IMR-90 (cell line): Measurements from ENCODE around the gene RXRG. TPM values are rescaled to one million over a fixed set of nuclear protein-coding genes. Genes with fewer than 3 reads are reported as not detected.

ENCODE experiments used
- ATAC-seq: fragments of 200-7000 bp; cut with Tn5 transposase; 2 replicates; pipeline ENCODE4 v1.9.1; 2020; ENCODE audit warnings: low read depth, mild to moderate bottlenecking, moderate library complexity
- BruUV-seq: library from RNA; stranded (reverse); fragments of 400-500 nt; replicated peaks from 2 replicates; lab custom pipeline; 2021; lab: Mats Ljungman, UMichigan
- CTCF ChIA-PET: fragments of 300-600 bp; formaldehyde crosslinking; extraction: SDS; loops from one replicate; lab custom pipeline; 2021; ENCODE audit warnings: antibody characterized with exemption; lab: Yijun Ruan, JAX
- POLR2A ChIA-PET: fragments of 300-600 bp; sonication (Branson Sonifier 250); formaldehyde crosslinking; loops from one replicate; lab custom pipeline; 2022; ENCODE audit warnings: antibody characterized with exemption; ENCODE audit not compliant: unreplicated experiment; lab: Charles Lee
- DNase-seq: peaks from one replicate; pipeline ENCODE4 v3.0.0; 2013
- H2AFZ ChIP-seq: replicated peaks from 2 replicates; pipeline ENCODE3; 2013; ENCODE audit warnings: low read length, mild to moderate bottlenecking; ENCODE audit not compliant: poor library complexity
- H2AK5ac ChIP-seq: 2 replicates; pipeline ENCODE4 v1.6.1; 2013; ENCODE audit warnings: low read depth, low read length, inconsistent platforms
- H2AK9ac ChIP-seq: replicated peaks from 2 replicates; pipeline ENCODE3; 2013; ENCODE audit warnings: mild to moderate bottlenecking, low read depth, low read length, moderate library complexity; ENCODE audit not compliant: poor library complexity
- H2BK120ac ChIP-seq: 2 replicates; pipeline ENCODE4 v1.6.1; 2013; ENCODE audit warnings: low read depth, low read length, inconsistent platforms
- H2BK15ac ChIP-seq: 3 replicates; pipeline ENCODE4 v1.6.1; 2013; ENCODE audit warnings: low read depth, low read length, inconsistent platforms
- H2BK20ac ChIP-seq: 2 replicates; pipeline ENCODE4 v1.6.1; 2013; ENCODE audit warnings: low read depth, mild to moderate bottlenecking, inconsistent platforms, low read length, moderate library complexity
- H2BK5ac ChIP-seq: 2 replicates; pipeline ENCODE4 v1.6.1; 2013; ENCODE audit warnings: mild to moderate bottlenecking, low read depth, low read length, inconsistent platforms; ENCODE audit not compliant: poor library complexity, severe bottlenecking
- H3K14ac ChIP-seq: replicated peaks from 2 replicates; pipeline ENCODE4 v1.6.1; 2013; ENCODE audit warnings: low read depth, low read length, inconsistent platforms
- H3K18ac ChIP-seq: 2 replicates; pipeline ENCODE4 v1.6.1; 2013; ENCODE audit warnings: low read depth, low read length, control low read depth
- H3K23ac ChIP-seq: 2 replicates; pipeline ENCODE4 v1.6.1; 2013; ENCODE audit warnings: low read depth, low read length, inconsistent platforms
- H3K27ac ChIP-seq: 2 replicates; pipeline ENCODE4 v1.5.1; 2013; ENCODE audit warnings: mild to moderate bottlenecking, control low read depth, low read length; ENCODE audit not compliant: insufficient read depth
- H3K27me3 ChIP-seq: 2 replicates; pipeline ENCODE4 v1.6.1; 2013; ENCODE audit warnings: low read length; ENCODE audit not compliant: control insufficient read depth, insufficient read depth
- H3K36me3 ChIP-seq: 2 replicates; pipeline ENCODE4 v1.6.1; 2013; ENCODE audit warnings: low read length, mixed read lengths; ENCODE audit not compliant: control insufficient read depth, insufficient read depth
- H3K4ac ChIP-seq: 2 replicates; pipeline ENCODE4 v1.6.1; 2013; ENCODE audit warnings: low read depth, low read length, inconsistent platforms
- H3K4me1 ChIP-seq: 2 replicates; pipeline ENCODE4 v1.6.1; 2013; ENCODE audit warnings: low read length, mixed read lengths; ENCODE audit not compliant: control insufficient read depth, insufficient read depth
- H3K4me2 ChIP-seq: 2 replicates; pipeline ENCODE4 v1.6.1; 2013; ENCODE audit warnings: low read depth, mild to moderate bottlenecking, control low read depth, low read length, moderate library complexity
- H3K4me3 ChIP-seq: 2 replicates; pipeline ENCODE4 v1.5.1; 2013; ENCODE audit warnings: low read depth, mild to moderate bottlenecking, control low read depth, low read length, moderate library complexity; ENCODE audit not compliant: insufficient read depth
- H3K56ac ChIP-seq: 2 replicates; pipeline ENCODE4 v1.6.1; 2013; ENCODE audit warnings: low read length, inconsistent platforms; ENCODE audit not compliant: insufficient read depth; ENCODE audit errors: extremely low read depth
- H3K79me1 ChIP-seq, 2 experiments: 2 replicates each; pipeline ENCODE4 v1.6.1; 2013; ENCODE audit warnings: low read length in 2 of 2, inconsistent platforms in 1 of 2, low read depth in 1 of 2
- H3K9ac ChIP-seq: 2 replicates; pipeline ENCODE4 v1.6.1; 2013; ENCODE audit warnings: low read depth, low read length, control low read depth
- H3K9me1 ChIP-seq: 2 replicates; pipeline ENCODE4 v1.6.1; 2013; ENCODE audit warnings: low read length, inconsistent platforms; ENCODE audit not compliant: insufficient read depth
- H3K9me3 ChIP-seq: 2 replicates; pipeline ENCODE4 v1.6.1; 2013; ENCODE audit warnings: low read length; ENCODE audit not compliant: control insufficient read depth, insufficient read depth
- H4K20me1 ChIP-seq: 2 replicates; pipeline ENCODE4 v1.6.1; 2013; ENCODE audit warnings: low read length, inconsistent platforms; ENCODE audit not compliant: insufficient read depth
- H4K5ac ChIP-seq: 2 replicates; pipeline ENCODE4 v1.6.1; 2013; ENCODE audit warnings: mild to moderate bottlenecking, low read depth, low read length, control low read depth
- H4K8ac ChIP-seq, 2 experiments: 2 replicates each; pipeline ENCODE4 v1.6.1; 2013; ENCODE audit warnings: low read depth in 2 of 2, low read length in 2 of 2, control low read depth in 1 of 2, inconsistent platforms in 1 of 2
- H4K91ac ChIP-seq: 2 replicates; pipeline ENCODE4 v1.6.1; 2013; ENCODE audit warnings: low read depth, low read length, inconsistent platforms; ENCODE audit not compliant: insufficient read depth
- BHLHE40 ChIP-seq: fragments of 150-350 bp; IDR thresholded peaks from 2 replicates; pipeline ENCODE4 v1.6.1; 2016; ENCODE audit warnings: mild to moderate bottlenecking, low read depth, low read length
- CEBPB ChIP-seq: IDR thresholded peaks from 2 replicates; pipeline ENCODE4 v1.6.1; 2012; ENCODE audit warnings: low read depth, low read length, improper control_type of control experiment
- CHD1 ChIP-seq: IDR thresholded peaks from 2 replicates; pipeline ENCODE4 v1.6.1; 2012; ENCODE audit warnings: low read depth, low read length, improper control_type of control experiment
- ELK1 ChIP-seq: fragments of 150-350 bp; IDR thresholded peaks from 2 replicates; pipeline ENCODE4 v1.6.1; 2016; ENCODE audit warnings: low read depth, mild to moderate bottlenecking, low read length, moderate library complexity, borderline replicate concordance
- FOS ChIP-seq: fragments of 150-350 bp; IDR thresholded peaks from 2 replicates; pipeline ENCODE4 v1.6.1; 2016; ENCODE audit warnings: low read depth, low read length
- MAFK ChIP-seq: IDR thresholded peaks from 2 replicates; pipeline ENCODE4 v1.6.1; 2012; ENCODE audit warnings: low read depth, low read length, improper control_type of control experiment
- MAZ ChIP-seq: IDR thresholded peaks from 2 replicates; pipeline ENCODE4 v1.6.1; 2012; ENCODE audit warnings: low read depth, mild to moderate bottlenecking, low read length, improper control_type of control experiment, moderate library complexity, borderline replicate concordance
- MXI1 ChIP-seq: IDR thresholded peaks from 2 replicates; pipeline ENCODE4 v1.6.1; 2012; ENCODE audit warnings: low read depth, mild to moderate bottlenecking, low read length, moderate library complexity, borderline replicate concordance
- NFE2L2 ChIP-seq: fragments of 150-350 bp; IDR thresholded peaks from 2 replicates; pipeline ENCODE4 v1.6.1; 2016; ENCODE audit warnings: low read depth, mild to moderate bottlenecking, low read length
- POLR2A ChIP-seq: IDR thresholded peaks from 2 replicates; pipeline ENCODE4 v1.6.1; 2012; ENCODE audit warnings: mild to moderate bottlenecking, low read depth, low read length
- RAD21 ChIP-seq: IDR thresholded peaks from 2 replicates; pipeline ENCODE4 v1.6.1; 2012; ENCODE audit warnings: low read length, improper control_type of control experiment
- RFX5 ChIP-seq: IDR thresholded peaks from 2 replicates; pipeline ENCODE4 v1.8.0; 2012; ENCODE audit warnings: low read depth, mild to moderate bottlenecking, low read length, moderate library complexity
- SMC3 ChIP-seq: fragments of 150-350 bp; IDR thresholded peaks from 2 replicates; pipeline ENCODE4 v1.6.1; 2016; ENCODE audit warnings: low read depth, mild to moderate bottlenecking, antibody characterized with exemption, low read length, moderate library complexity
- USF2 ChIP-seq: fragments of 150-350 bp; IDR thresholded peaks from 2 replicates; pipeline ENCODE4 v1.6.1; 2017; ENCODE audit warnings: mild to moderate bottlenecking, antibody characterized with exemption, low read length, low read depth
- WGBS, 2 experiments: methylation state at CpG; one replicate each; pipeline versions ENCODE4 v1.1.5 to v1.1.7; 2013; ENCODE audit warnings: missing lambda C conversion rate in 2 of 2; ENCODE audit not compliant: insufficient read length in 1 of 2; ENCODE audit errors: extremely low coverage in 2 of 2; 5-methylcytosine and 5-hydroxymethylcytosine counted together
- dilution Hi-C: fragments of 300-500 bp; cut with HindIII; formaldehyde crosslinking; loops from one replicate; pipeline ENCODE4 v1.14.3; 2018; ENCODE audit warnings: low sequenced_read_pairs; ENCODE audit not compliant: unreplicated experiment
- in situ Hi-C: fragments of 300-500 bp; cut with MboI; formaldehyde crosslinking; loops from 3 replicates; pipeline ENCODE4 v1.14.3; 2019; ENCODE audit warnings: low sequenced_read_pairs, inconsistent platforms, mixed read lengths
- intact Hi-C: fragments of 100-400 bp; cut with micrococcal nuclease; formaldehyde crosslinking; loops from 2 replicates; pipeline ENCODE4 v1.10.0; 2022
- polyA plus RNA-seq, 3 experiments: library from polyadenylated mRNA; depleted of rRNA; stranded (reverse); fragments of >200 nt; gene quantifications; 2 replicates each; pipeline ENCODE4 v1.2.3, GENCODE V29; 2012; ENCODE audit warnings: low replicate concordance in 1 of 3
- total RNA-seq: library from RNA; depleted of rRNA; stranded (reverse); fragments of >200 nt; gene quantifications from 2 replicates; pipeline ENCODE4 v1.2.3, GENCODE V29; 2012

Gene RXRG
- total and polyA plus RNA-seq, 2 of the 4 experiments (the other 2 are of a cell fraction): not detected

- intact Hi-C loops (no loop called here), in situ Hi-C loops (loop anchor here (25.0 kb wide), 1 partner anchor 541 kb away; no protein-coding TSS in a partner anchor), dilution Hi-C loops (loop anchor here (25.0 kb wide), 1 partner anchor 191 kb away; no protein-coding TSS in a partner anchor)
- CTCF ChIA-PET: interaction anchor here (1.3 kb wide), 1 partner anchor 196 kb away, joined by 4 read pairs; no protein-coding TSS in a partner anchor
- Histone ChIP-seq H4K20me1 (no peaks in the 10 kb centered on the region), H4K8ac (no peak overlapping the region), H2AK5ac (no peak overlapping the region), H3K23ac (no peak overlapping the region), H3K56ac (no peak overlapping the region), H2AK9ac (no peak overlapping the region), H3K36me3 (no peaks in the 10 kb centered on the region), H2BK20ac (no peak overlapping the region), H4K5ac (no peak overlapping the region), H3K14ac (no peak overlapping the region), H3K4me1 (no peaks in the 10 kb centered on the region), H2BK5ac (no peak overlapping the region), H2BK15ac (no peak overlapping the region), H3K9me1 (no peaks in the 10 kb centered on the region), H3K18ac (no peak overlapping the region), H2BK120ac (no peak overlapping the region), H4K91ac (no peak overlapping the region), H3K79me1 (no peaks in the 10 kb centered on the region), H3K4ac (no peak overlapping the region), H3K27ac (no peak overlapping the region), H3K9me3 (no peaks in the 10 kb centered on the region), H3K4me2 (no peak overlapping the region), H3K27me3 (peaks cover 10% of the 10 kb centered on the region), H3K9ac (no peak overlapping the region), H2AFZ (no peak overlapping the region), H3K4me3 (no peak overlapping the region)
- POLR2A ChIA-PET: no interaction called here
- TF ChIP-seq MXI1: no peak
- TF ChIP-seq USF2: no peak
- TF ChIP-seq MAZ: no peak
- TF ChIP-seq CHD1: no peak
- no peak for TF ChIP-seq RAD21
- TF ChIP-seq CEBPB: no peak
- TF ChIP-seq BHLHE40: no peak
- no peak for TF ChIP-seq NFE2L2
- no peak for TF ChIP-seq MAFK
- no peak for TF ChIP-seq SMC3
- TF ChIP-seq POLR2A: no peak
- no peak for TF ChIP-seq RFX5
- no peak for TF ChIP-seq ELK1
- TF ChIP-seq FOS: no peak
- DNase-seq: no peak
- no peak for ATAC-seq
- no CpG with 5 or more reads among the region's 4 CpGs for WGBS, 2 experiments
- no TSS peak for BruUV-seq
Measured at GRCh38 chr1:165395901-165396300, 49.0 kb downstream of the RXRG start.
